CD4-positive, alpha-beta memory T cell (primary cell): ENCODE data around the gene FAM124B. TPM values are rescaled to one million over a fixed set of nuclear protein-coding genes. Genes with fewer than 3 reads are reported as not detected.
A peak's percentile ranks its signal among the peaks of the same experiment; 100 is the strongest.
"Not testable (repeated sequence)": the region's sequence is repeated elsewhere in the genome, so short reads cannot be mapped to it uniquely, and the experiment has no call there.

Source experiments
- CTCF ChIA-PET: fragments of 350-600 bp; sonication (Branson Sonifier 250); formaldehyde crosslinking; loops from one replicate; lab custom pipeline; 2021; ENCODE audit warnings: inconsistent platforms; ENCODE audit not compliant: partially characterized antibody; lab: Charles Lee
- POLR2A ChIA-PET: fragments of 350-600 bp; sonication (Branson Sonifier 250); formaldehyde crosslinking; loops from one replicate; lab custom pipeline; 2021; ENCODE audit not compliant: partially characterized antibody; lab: Charles Lee
- DNase-seq, 5 donors: peaks; one replicate each; pipeline versions ENCODE4 v3.0.0 to v3.0.0-alpha.2; 2020 to 2022; ENCODE audit warnings: mixed read lengths in 1 of 5
- H3K27ac ChIP-seq: one replicate; pipeline ENCODE4 v1.7.0; 2013; ENCODE audit warnings: low read depth, low read length
- H3K27me3 ChIP-seq: 2 replicates; pipeline ENCODE4 v1.7.0; 2013; ENCODE audit warnings: mild to moderate bottlenecking, low read length, moderate library complexity; ENCODE audit not compliant: insufficient read depth
- H3K36me3 ChIP-seq: 2 replicates; pipeline ENCODE4 v1.7.0; 2013; ENCODE audit warnings: mild to moderate bottlenecking, low read length, moderate library complexity; ENCODE audit not compliant: insufficient read depth
- H3K4me1 ChIP-seq: 2 replicates; pipeline ENCODE4 v1.7.0; 2013; ENCODE audit warnings: mild to moderate bottlenecking, low read length, moderate library complexity; ENCODE audit not compliant: insufficient read depth
- H3K4me3 ChIP-seq, 2 donors: one replicate each; pipeline ENCODE4 v1.7.0; 2013; ENCODE audit warnings: low read length in 2 of 2, mild to moderate bottlenecking in 1 of 2
- H3K9me3 ChIP-seq, 2 donors: one replicate each; pipeline ENCODE4 v1.7.0; 2013; ENCODE audit warnings: low read length in 2 of 2, control low read depth in 1 of 2; ENCODE audit not compliant: control insufficient read depth in 1 of 2
- H3K27ac Mint-ChIP-seq, 7 donors: one replicate each; pipeline ENCODE4 v1.8.0; 2020 to 2021; ENCODE audit warnings: mixed read lengths in 7 of 7, mild to moderate bottlenecking in 6 of 7, inconsistent platforms in 3 of 7, moderate library complexity in 3 of 7
- H3K27me3 Mint-ChIP-seq, 2 donors: one replicate each; pipeline ENCODE4 v1.8.0; 2020 to 2021; ENCODE audit warnings: mixed read lengths in 2 of 2
- H3K36me3 Mint-ChIP-seq, 2 donors: one replicate each; pipeline ENCODE4 v1.8.0; 2020 to 2021; ENCODE audit warnings: mixed read lengths in 2 of 2, inconsistent platforms in 1 of 2, mild to moderate bottlenecking in 1 of 2
- H3K4me1 Mint-ChIP-seq, 4 donors: one replicate each; pipeline ENCODE4 v1.8.0; 2020 to 2021; ENCODE audit warnings: mixed read lengths in 4 of 4, mild to moderate bottlenecking in 1 of 4
- H3K4me3 Mint-ChIP-seq, 8 donors: one replicate each; pipeline ENCODE4 v1.8.0; 2020 to 2021; ENCODE audit warnings: mixed read lengths in 8 of 8, mild to moderate bottlenecking in 7 of 8, moderate library complexity in 6 of 8, inconsistent platforms in 3 of 8
- H3K9me3 Mint-ChIP-seq, 8 donors: one replicate each; pipeline ENCODE4 v1.8.0; 2020 to 2021; ENCODE audit warnings: mixed read lengths in 8 of 8, mild to moderate bottlenecking in 5 of 8, inconsistent platforms in 3 of 8, moderate library complexity in 1 of 8
- intact Hi-C: fragments of 100-400 bp; cut with micrococcal nuclease; formaldehyde crosslinking; loops from one replicate; pipeline ENCODE4 v1.15.1; 2023
- polyA plus RNA-seq, 2 donors: library from polyadenylated mRNA; unstranded; fragments of 300-500 nt; fragmentation: Illumina TruSeq; gene quantifications; one replicate each; pipeline ENCODE4 v1.2.3, GENCODE V29; 2021
- total RNA-seq, 2 experiments: library from RNA; stranded (reverse); gene quantifications; one replicate each; pipeline ENCODE4 v1.2.3, GENCODE V29; 2021

FAM124B gene
- total and polyA plus RNA-seq, 4 experiments from 2014 or later, result 0.15 to 1.2 (median 0.54) TPM

DNA sequence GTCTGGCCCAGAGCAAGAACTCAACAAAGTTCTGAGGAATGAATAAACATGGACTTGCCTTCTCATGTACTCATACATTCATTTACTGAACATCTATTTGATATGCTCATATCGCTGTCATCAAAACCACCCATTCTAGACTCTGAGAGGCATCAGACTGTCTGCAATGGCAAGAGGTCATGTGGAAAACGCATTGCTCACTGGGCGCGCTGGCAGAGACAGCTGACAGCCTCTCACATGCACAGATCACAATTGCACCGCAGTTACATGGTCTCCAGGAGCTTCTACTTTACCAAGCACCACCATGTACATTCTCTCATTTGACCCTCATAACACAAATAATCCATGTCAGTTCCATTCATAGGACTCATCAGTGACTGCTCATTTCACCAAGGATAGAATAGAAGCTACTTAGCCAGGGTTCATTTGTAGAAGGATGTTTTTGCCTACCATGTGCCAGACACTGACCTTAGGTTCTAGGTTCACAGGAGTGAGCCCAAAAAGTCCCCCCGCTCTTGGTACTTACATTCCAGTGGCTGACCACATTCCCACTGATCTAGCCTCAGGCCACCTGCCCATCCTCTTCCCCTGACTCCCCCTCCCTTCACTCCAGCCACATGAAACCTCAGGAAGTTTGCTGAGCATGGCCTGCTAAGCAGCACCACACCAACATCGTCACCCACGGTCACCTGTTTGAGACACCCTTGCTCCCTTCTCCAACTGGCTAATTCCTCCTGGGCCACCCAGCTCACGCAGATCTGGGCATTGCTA lies 6.1 kb downstream of the FAM124B start:
- DNase-seq, result no peak
- Mint-ChIP-seq H3K4me1 (peaks cover 0 to 4% (median 0%) of the 10 kb centered on the region in 4 donors), H3K27me3 (peaks cover 0 to 2% of the 10 kb centered on the region in 2 donors), H3K36me3 (peaks cover 0 to 6% of the 10 kb centered on the region in 2 donors), H3K27ac (peak overlapping the region in 1 of 7 donors; percentile 50), H3K9me3 (no peaks in the 10 kb centered on the region), H3K4me3 (no peak overlapping the region)
- H3K36me3 ChIP-seq, result no peaks in the 10 kb centered on the region
- POLR2A ChIA-PET, result no interaction called here
- no peaks in the 10 kb centered on the region for H3K27me3 ChIP-seq
- H3K4me3 ChIP-seq, result no peak overlapping the region
- H3K9me3 ChIP-seq, result no peaks in the 10 kb centered on the region
- CTCF ChIA-PET, result interaction anchor here (1.5 kb wide), 1 partner anchor 27 kb away, joined by 3 read pairs; no protein-coding TSS in a partner anchor
- no peaks in the 10 kb centered on the region for H3K4me1 ChIP-seq
- intact Hi-C loops, result no loop called here
- no peak overlapping the region for H3K27ac ChIP-seq

DNA sequence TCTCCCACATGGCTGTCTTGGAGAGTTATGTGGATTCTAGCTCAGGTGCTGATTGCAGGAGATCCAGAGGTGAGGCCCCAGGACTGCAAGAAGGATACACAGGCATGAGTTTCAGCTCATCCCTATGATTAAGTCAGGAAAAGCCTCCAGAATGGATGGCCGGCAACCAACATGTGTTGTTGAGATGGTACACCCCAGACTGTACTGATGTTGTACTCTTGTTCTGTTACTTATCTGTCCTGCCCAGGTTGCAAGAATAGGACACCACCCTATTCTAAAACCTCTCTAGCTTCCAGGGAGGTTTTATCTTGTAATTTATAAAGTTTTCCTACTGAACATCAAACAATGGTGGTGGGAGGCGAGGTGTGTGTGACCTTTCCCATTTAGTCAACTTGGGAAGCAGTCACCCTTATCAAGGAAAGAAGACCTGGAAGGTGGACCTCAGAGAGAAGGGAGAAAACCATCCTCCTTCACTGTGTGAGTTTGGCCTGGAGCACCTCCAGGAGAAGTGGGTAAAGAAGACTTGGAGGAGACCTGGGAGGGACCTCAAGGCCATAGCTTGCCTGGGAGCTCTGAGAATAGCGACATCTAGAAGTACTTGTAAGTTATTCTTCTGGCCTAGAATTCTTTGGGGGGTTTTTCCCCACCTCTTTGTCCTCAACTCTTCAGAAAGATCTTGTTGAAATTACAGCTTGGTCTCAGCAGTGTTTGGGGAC lies 8.6 kb downstream of the FAM124B start:
- Mint-ChIP-seq H3K4me1 (no peaks in the 10 kb centered on the region), H3K27me3 (peaks cover 3 to 9% of the 10 kb centered on the region in 2 donors), H3K27ac (peak overlapping the region in 1 of 7 donors; percentile 4), H3K9me3 (no peaks in the 10 kb centered on the region), H3K4me3 (no peak overlapping the region), H3K36me3 (peaks cover 0 to 11% of the 10 kb centered on the region in 2 donors)
- intact Hi-C loops, result no loop called here
- ChIA-PET CTCF (interaction anchor here (0.7 kb wide), 1 partner anchor 8 kb away, joined by 3 read pairs; the partner anchor contains the start of gene FAM124B), POLR2A (no interaction called here)
- DNase-seq, result no peak
- H3K4me1 ChIP-seq, result no peaks in the 10 kb centered on the region
- no peaks in the 10 kb centered on the region for H3K27me3 ChIP-seq
- H3K36me3 ChIP-seq, result no peaks in the 10 kb centered on the region
- H3K4me3 ChIP-seq, result no peak overlapping the region
- H3K9me3 ChIP-seq, result no peaks in the 10 kb centered on the region
- H3K27ac ChIP-seq, result no peak overlapping the region

DNA sequence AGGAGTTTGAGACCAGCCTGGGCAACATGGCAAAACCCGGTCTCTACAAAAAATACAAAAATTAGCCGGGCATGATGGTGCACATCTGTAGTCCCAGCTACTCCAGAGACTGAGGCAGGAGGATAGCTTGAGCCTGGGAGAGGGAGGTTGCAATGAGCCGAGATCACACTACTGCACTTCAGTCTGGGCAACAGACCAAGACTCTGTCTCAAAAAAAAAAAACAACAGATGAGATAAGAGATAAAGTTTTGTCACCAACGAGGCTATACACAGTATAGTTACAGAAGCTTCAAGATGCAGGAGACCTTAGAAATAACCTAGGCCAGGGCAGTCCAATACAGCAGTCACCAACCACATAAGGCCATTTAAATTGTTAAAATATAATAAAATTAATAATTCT lies 9.4 kb downstream of the FAM124B start:
- ChIA-PET CTCF (no interaction called here), POLR2A (no interaction called here)
- H3K9me3 Mint-ChIP-seq, result no peaks in the 10 kb centered on the region
- H3K27me3 ChIP-seq, result no peaks in the 10 kb centered on the region
- no peaks in the 10 kb centered on the region for H3K4me1 ChIP-seq
- no peak overlapping the region for H3K27ac Mint-ChIP-seq
- H3K4me3 Mint-ChIP-seq, result no peak overlapping the region
- no peak overlapping the region for H3K27ac ChIP-seq
- H3K27me3 Mint-ChIP-seq, result peaks cover 5 to 9% of the 10 kb centered on the region in 2 donors
- peaks cover 0 to 11% of the 10 kb centered on the region in 2 donors for H3K36me3 Mint-ChIP-seq
- H3K36me3 ChIP-seq, result no peaks in the 10 kb centered on the region
- intact Hi-C loops, result no loop called here
- no peaks in the 10 kb centered on the region for H3K9me3 ChIP-seq
- H3K4me3 ChIP-seq, result no peak overlapping the region
- no peaks in the 10 kb centered on the region for H3K4me1 Mint-ChIP-seq
- DNase-seq, result no peak

DNA sequence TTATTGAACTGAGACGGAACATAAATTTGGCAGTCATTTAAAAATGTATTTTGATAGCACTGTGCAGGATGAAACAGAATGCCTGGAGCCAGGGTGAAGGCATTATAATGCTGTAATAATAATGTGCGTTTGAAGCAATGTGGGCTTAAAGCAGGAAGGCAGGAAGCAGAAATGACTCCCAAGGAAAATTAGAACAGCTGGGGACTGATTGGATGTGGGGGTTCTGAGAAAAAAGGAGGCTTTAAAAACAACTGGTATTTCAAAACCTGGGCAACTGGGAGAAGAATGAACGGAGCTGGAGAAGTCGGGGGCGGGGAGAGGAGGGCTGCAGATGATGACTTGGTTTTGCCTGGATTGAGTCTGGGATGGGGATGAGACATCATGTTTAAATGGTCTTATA lies 12.6 kb downstream of the FAM124B start:
- peaks cover 7% of the 10 kb centered on the region in 2 donors for H3K27me3 Mint-ChIP-seq
- no peak overlapping the region for H3K27ac Mint-ChIP-seq
- H3K36me3 Mint-ChIP-seq, result peaks cover 0 to 4% of the 10 kb centered on the region in 2 donors
- H3K27ac ChIP-seq, result no peak overlapping the region
- no peaks in the 10 kb centered on the region for H3K4me1 ChIP-seq
- no peak overlapping the region for H3K4me3 Mint-ChIP-seq
- H3K36me3 ChIP-seq, result no peaks in the 10 kb centered on the region
- H3K9me3 Mint-ChIP-seq, result no peaks in the 10 kb centered on the region
- H3K4me3 ChIP-seq, result no peak overlapping the region
- H3K4me1 Mint-ChIP-seq, result no peaks in the 10 kb centered on the region
- H3K9me3 ChIP-seq, result no peaks in the 10 kb centered on the region
- DNase-seq, result no peak
- intact Hi-C loops, result no loop called here
- no peaks in the 10 kb centered on the region for H3K27me3 ChIP-seq
- POLR2A ChIA-PET, result no interaction called here
- CTCF ChIA-PET, result no interaction called here

DNA sequence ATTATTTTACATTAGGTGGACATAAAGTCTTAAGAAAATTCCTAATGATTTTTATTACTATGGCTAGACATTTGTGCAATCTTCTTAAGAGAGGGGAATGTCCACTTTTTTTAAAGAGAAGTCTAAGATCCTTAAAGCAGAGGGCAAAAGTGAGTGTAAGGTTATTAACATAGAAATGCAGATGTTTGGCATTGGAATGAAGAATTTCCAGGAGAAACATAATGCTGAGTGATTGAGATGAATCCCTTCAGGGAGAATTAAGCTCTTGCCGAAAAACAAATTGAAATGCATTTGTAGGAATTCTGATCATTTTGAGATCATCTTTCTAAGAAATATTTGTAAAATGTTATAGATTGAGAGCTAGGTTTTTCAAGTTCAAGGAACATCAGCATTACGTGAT lies 15.0 kb downstream of the FAM124B start:
- Mint-ChIP-seq H3K27me3 (peaks cover 7 to 8% of the 10 kb centered on the region in 2 donors), H3K36me3 (peaks cover 0 to 4% of the 10 kb centered on the region in 2 donors), H3K4me3 (no peak overlapping the region), H3K9me3 (no peaks in the 10 kb centered on the region), H3K4me1 (no peaks in the 10 kb centered on the region), H3K27ac (no peak overlapping the region)
- ChIA-PET POLR2A (no interaction called here), CTCF (interaction anchor here (2.2 kb wide), 1 partner anchor 18 kb away, joined by 7 read pairs; no protein-coding TSS in a partner anchor)
- Histone ChIP-seq H3K4me3 (no peak overlapping the region), H3K27me3 (no peaks in the 10 kb centered on the region), H3K9me3 (no peaks in the 10 kb centered on the region), H3K36me3 (no peaks in the 10 kb centered on the region), H3K27ac (no peak overlapping the region), H3K4me1 (no peaks in the 10 kb centered on the region)
- DNase-seq, result no peak
- intact Hi-C loops, result no loop called here

DNA sequence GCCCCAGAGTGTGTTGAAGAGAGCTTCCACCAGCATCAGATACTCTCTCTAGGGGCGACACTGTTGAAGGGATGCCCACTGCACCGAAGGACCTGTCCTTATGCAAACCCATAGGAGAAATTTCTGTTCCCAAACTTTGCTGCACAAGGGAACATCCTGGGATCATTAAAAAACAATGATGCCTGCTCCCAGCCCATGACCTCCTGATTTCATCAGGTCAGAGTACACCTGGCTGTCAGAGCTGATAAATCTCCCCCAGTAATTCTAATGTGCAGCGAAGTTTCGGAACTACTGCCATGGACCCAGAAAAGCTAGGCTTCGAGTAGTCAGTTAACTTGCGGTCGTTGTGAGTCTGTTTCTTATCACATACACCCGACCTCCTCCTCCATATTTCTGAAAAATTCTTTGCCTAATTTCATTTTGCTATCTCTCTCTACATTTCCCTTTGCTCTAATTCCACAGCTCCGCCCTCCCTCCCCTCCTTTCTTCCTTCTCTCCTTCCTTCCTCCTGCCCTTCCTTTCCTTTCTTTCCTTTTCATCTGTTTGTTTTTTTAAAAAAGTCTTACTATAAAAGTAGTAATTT lies 18.8 kb downstream of the FAM124B start:
- Histone ChIP-seq H3K27ac (no peak overlapping the region), H3K4me1 (no peaks in the 10 kb centered on the region), H3K4me3 (no peak overlapping the region), H3K36me3 (no peaks in the 10 kb centered on the region), H3K9me3 (no peaks in the 10 kb centered on the region), H3K27me3 (no peaks in the 10 kb centered on the region)
- Mint-ChIP-seq H3K27ac (no peak overlapping the region), H3K4me1 (no peaks in the 10 kb centered on the region), H3K27me3 (peaks cover 1 to 4% of the 10 kb centered on the region in 2 donors), H3K36me3 (no peaks in the 10 kb centered on the region), H3K9me3 (no peaks in the 10 kb centered on the region), H3K4me3 (no peak overlapping the region)
- no peak for DNase-seq
- ChIA-PET CTCF (interaction anchor here (1.0 to 1.4 kb wide), 3 partner anchors 10 to 268 kb away, joined by 3 to 7 read pairs (median 4); no protein-coding TSS in a partner anchor), POLR2A (no interaction called here)
- intact Hi-C loops, result no loop called here

DNA sequence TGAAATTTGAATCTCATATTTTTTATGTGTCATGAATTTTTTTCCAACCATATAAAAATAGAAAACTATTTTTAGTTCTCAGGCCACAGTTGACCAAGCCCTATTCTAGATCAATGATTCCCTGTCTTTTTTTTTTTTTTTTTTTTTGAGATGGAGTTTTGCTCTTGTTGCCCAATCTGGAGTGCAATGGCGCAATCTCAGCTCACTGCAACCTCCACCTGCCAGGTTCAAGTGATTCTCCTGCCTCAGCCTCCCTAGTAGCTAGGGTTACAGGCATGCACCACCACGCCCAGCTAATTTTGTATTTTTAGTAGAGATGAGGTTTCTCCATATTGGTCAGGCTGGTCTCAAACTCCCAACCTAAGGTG lies 19.6 kb downstream of the FAM124B start:
- H3K36me3 ChIP-seq, H3K4me1 ChIP-seq, H3K36me3 Mint-ChIP-seq, DNase-seq, H3K27me3 ChIP-seq, H3K4me3 ChIP-seq, intact Hi-C loops, H3K4me1 Mint-ChIP-seq, H3K9me3 ChIP-seq, H3K27ac ChIP-seq, H3K4me3 Mint-ChIP-seq, H3K27me3 Mint-ChIP-seq, H3K27ac Mint-ChIP-seq, H3K9me3 Mint-ChIP-seq: not testable (repeated sequence)
- ChIA-PET POLR2A (interaction anchor here (0.6 kb wide), 1 partner anchor 86 kb away, joined by 4 read pairs; no protein-coding TSS in a partner anchor), CTCF (interaction anchor here (1.0 to 1.4 kb wide), 3 partner anchors 9 to 269 kb away, joined by 3 to 7 read pairs (median 4); no protein-coding TSS in a partner anchor)
